GM23338 (cell line): ENCODE measurements around the gene SYT13. TPM values are rescaled to one million over a fixed set of nuclear protein-coding genes. Genes with fewer than 3 reads are reported as not detected.

Experiments used
- ATAC-seq: fragments of 200-7000 bp; cut with Tn5 transposase; 3 replicates; pipeline ENCODE4 v1.9.1; 2020
- DNase-seq: peaks from one replicate; pipeline ENCODE4 v3.0.0-alpha.2; 2015; ENCODE audit warnings: low spot score
- H2AFZ ChIP-seq: fragments of 200-600 bp; sonication (generic); 2 replicates; pipeline ENCODE4 v1.8.0; 2016; ENCODE audit warnings: antibody characterized with exemption, mild to moderate bottlenecking, moderate library complexity
- H3F3A ChIP-seq: fragments of 200-600 bp; sonication (generic); replicated peaks from 2 replicates; pipeline ENCODE4 v1.8.0; 2017; ENCODE audit warnings: antibody characterized with exemption, mixed run types, low read depth
- H3K27ac ChIP-seq: fragments of 200-600 bp; sonication (generic); 2 replicates; pipeline ENCODE4 v1.6.1; 2016; ENCODE audit warnings: low read depth
- H3K27me3 ChIP-seq: fragments of 200-600 bp; sonication (generic); 2 replicates; pipeline ENCODE4 v1.8.0; 2016; ENCODE audit warnings: mild to moderate bottlenecking, mixed run types, moderate library complexity; ENCODE audit not compliant: insufficient read depth
- H3K36me3 ChIP-seq: fragments of 200-600 bp; sonication (generic); 2 replicates; pipeline ENCODE4 v1.8.0; 2016; ENCODE audit warnings: mild to moderate bottlenecking; ENCODE audit not compliant: insufficient read depth
- H3K4me1 ChIP-seq: fragments of 200-600 bp; sonication (generic); 2 replicates; pipeline ENCODE4 v1.8.0; 2016; ENCODE audit warnings: mild to moderate bottlenecking, moderate library complexity; ENCODE audit not compliant: insufficient read depth
- H3K4me2 ChIP-seq: fragments of 200-600 bp; sonication (generic); 2 replicates; pipeline ENCODE4 v1.7.1; 2017; ENCODE audit warnings: mixed run types
- H3K4me3 ChIP-seq: fragments of 200-600 bp; sonication (generic); 2 replicates; pipeline ENCODE4 v1.6.1; 2016; ENCODE audit warnings: mixed run types
- H3K79me2 ChIP-seq: fragments of 200-600 bp; sonication (generic); replicated peaks from 2 replicates; pipeline ENCODE4 v1.8.0; 2017; ENCODE audit warnings: mild to moderate bottlenecking; ENCODE audit not compliant: insufficient read depth
- H3K9me2 ChIP-seq: fragments of 200-600 bp; sonication (generic); 2 replicates; pipeline ENCODE4 v1.8.0; 2017; ENCODE audit not compliant: insufficient read depth
- H4K20me1 ChIP-seq: fragments of 200-600 bp; sonication (generic); replicated peaks from 2 replicates; pipeline ENCODE4 v1.8.0; 2017; ENCODE audit warnings: mild to moderate bottlenecking; ENCODE audit not compliant: insufficient read depth
- H3K27ac Mint-ChIP-seq: 2 replicates; pipeline ENCODE4 v1.8.0; 2020; ENCODE audit warnings: inconsistent platforms, mild to moderate bottlenecking, moderate library complexity, mixed read lengths
- H3K27me3 Mint-ChIP-seq: 3 replicates; pipeline ENCODE4 v1.8.0; 2022; ENCODE audit warnings: low read depth, mild to moderate bottlenecking, moderate library complexity, mixed read lengths, inconsistent platforms; ENCODE audit not compliant: insufficient read depth, poor library complexity
- H3K36me3 Mint-ChIP-seq: 3 replicates; pipeline ENCODE4 v1.8.0; 2021; ENCODE audit warnings: low read depth, mild to moderate bottlenecking, inconsistent platforms, moderate library complexity, mixed read lengths
- H3K4me1 Mint-ChIP-seq: 3 replicates; pipeline ENCODE4 v1.8.0; 2020; ENCODE audit warnings: mild to moderate bottlenecking, inconsistent platforms, mixed read lengths
- H3K4me3 Mint-ChIP-seq: 3 replicates; pipeline ENCODE4 v1.8.0; 2021; ENCODE audit warnings: moderate library complexity, mild to moderate bottlenecking, inconsistent platforms, mixed read lengths
- H3K9me3 Mint-ChIP-seq: 3 replicates; pipeline ENCODE4 v1.8.0; 2020; ENCODE audit warnings: moderate library complexity, mild to moderate bottlenecking, inconsistent platforms, mixed read lengths
- CREB1 ChIP-seq: fragments of 250-450 bp; sonication (Bioruptor Pico); IDR thresholded peaks from 2 replicates; pipeline ENCODE4 v1.5.0; 2020; ENCODE audit warnings: low read depth, mild to moderate bottlenecking, moderate library complexity
- CTCF ChIP-seq, 2 experiments: fragments of 200-600 bp in 1 of 2; sonication (generic) in 1 of 2; conservative IDR thresholded peaks; 2 replicates each; pipeline versions ENCODE4 v1.5.1 to v1.6.1; 2016 to 2017; ENCODE audit warnings: antibody characterized with exemption in 2 of 2, low read depth in 2 of 2, mild to moderate bottlenecking in 2 of 2, moderate library complexity in 1 of 2
- ETS1 ChIP-seq: IDR thresholded peaks from 2 replicates; pipeline ENCODE4 v1.6.1; 2016; ENCODE audit warnings: antibody characterized with exemption
- EZH2 ChIP-seq: fragments of 200-600 bp; sonication (generic); IDR thresholded peaks from one replicate; pipeline ENCODE4 v1.8.0; 2017; ENCODE audit warnings: antibody characterized with exemption, mild to moderate bottlenecking, low read depth; ENCODE audit not compliant: unreplicated experiment
- EZH2phosphoT487 ChIP-seq: fragments of 200-600 bp; sonication (generic); IDR thresholded peaks from one replicate; pipeline ENCODE4 v1.8.1; 2018; ENCODE audit warnings: antibody characterized with exemption; ENCODE audit not compliant: unreplicated experiment
- JUNB ChIP-seq: IDR thresholded peaks from one replicate; pipeline ENCODE4 v1.6.1; 2016; ENCODE audit warnings: antibody characterized with exemption; ENCODE audit not compliant: unreplicated experiment
- POLR2AphosphoS5 ChIP-seq: IDR thresholded peaks from 2 replicates; pipeline ENCODE4 v1.6.1; 2016; ENCODE audit warnings: antibody characterized with exemption, low read depth
- REST ChIP-seq: IDR thresholded peaks from one replicate; pipeline ENCODE4 v1.6.1; 2018; ENCODE audit warnings: antibody characterized with exemption; ENCODE audit not compliant: unreplicated experiment
- STAT1 ChIP-seq: IDR thresholded peaks from one replicate; pipeline ENCODE4 v1.6.1; 2016; ENCODE audit warnings: antibody characterized with exemption; ENCODE audit not compliant: unreplicated experiment
- ZNF114 ChIP-seq: fragments of 250-450 bp; sonication (Bioruptor Pico); IDR thresholded peaks from 2 replicates; pipeline ENCODE4 v1.5.0; 2020; ENCODE audit warnings: mild to moderate bottlenecking, moderate library complexity
- ZNF331 ChIP-seq: fragments of 250-450 bp; sonication (Bioruptor Pico); IDR thresholded peaks from 2 replicates; pipeline ENCODE4 v1.5.0; 2020; ENCODE audit warnings: low read depth, mild to moderate bottlenecking, moderate library complexity
- ZNF462 ChIP-seq: fragments of 250-450 bp; sonication (Bioruptor Pico); IDR thresholded peaks from 2 replicates; pipeline ENCODE4 v1.5.0; 2020; ENCODE audit warnings: mild to moderate bottlenecking, moderate library complexity
- polyA plus RNA-seq: library from polyadenylated mRNA; unstranded; fragments of >200 nt; fragmentation: Nextera tagmentation; extraction: Ambion mirVana; gene quantifications from 2 replicates; pipeline ENCODE4 v1.2.1, GENCODE V29; 2016
- total RNA-seq: library from RNA; depleted of rRNA; stranded (reverse); fragments of >200 nt; shearing (Covaris generic); gene quantifications from 2 replicates; pipeline ENCODE4 v1.2.3, GENCODE V29; 2014

Gene SYT13
- total and polyA plus RNA-seq, 2 experiments from 2014 or later = 3.4 to 16.3 TPM

- Histone ChIP-seq H3K9me2 (no peaks in the 10 kb centered on the region; the same call in 1 of the 2 replicates), H3K4me2 (no peak overlapping the region), H3K79me2 (no peaks in the 10 kb centered on the region), H4K20me1 (no peaks in the 10 kb centered on the region), H3K36me3 (no peaks in the 10 kb centered on the region), H3K27me3 (no peaks in the 10 kb centered on the region), H2AFZ (no peak overlapping the region), H3K27ac (no peak overlapping the region), H3K4me1 (no peaks in the 10 kb centered on the region), H3F3A (no peaks in the 10 kb centered on the region), H3K4me3 (no peak overlapping the region)
- H3K36me3 Mint-ChIP-seq = no peaks in the 10 kb centered on the region
- DNase-seq (no peak), ATAC-seq (no peak)
- no peaks in the 10 kb centered on the region for H3K9me3 Mint-ChIP-seq
- H3K4me1 Mint-ChIP-seq = no peaks in the 10 kb centered on the region
- H3K27me3 Mint-ChIP-seq = peaks cover 3% of the 10 kb centered on the region
- TF ChIP-seq ZNF462 (CRISPR knock-in tag) (no peak), POLR2AphosphoS5 (no peak), ZNF331 (CRISPR knock-in tag) (no peak), JUNB (no peak), CREB1 (CRISPR knock-in tag) (no peak), EZH2 (no peak), CTCF (conservative IDR thresholded peaks at IDR 0.05; ENCODE audit: low read depth in 2 of 2) (no peak), EZH2phosphoT487 (no peak), REST (no peak), STAT1 (no peak), ZNF114 (no peak), ETS1 (no peak)
- no peak overlapping the region for H3K4me3 Mint-ChIP-seq
- no peak overlapping the region for H3K27ac Mint-ChIP-seq
These were observed 32.4 kb upstream of the SYT13 start for GRCh38 chr11:45318516-45318915.
